AG09309 (cell line): ENCODE results near the gene NTM.

Source experiments
- DNase-seq: peaks from one replicate; pipeline ENCODE4 v3.0.0-alpha.2; 2010; ENCODE audit warnings: low read depth
- H3K4me3 ChIP-seq: 2 replicates; pipeline ENCODE4 v1.5.1; 2011; ENCODE audit warnings: mild to moderate bottlenecking, low read depth, low read length, moderate library complexity; ENCODE audit not compliant: control insufficient read depth
- CTCF ChIP-seq: IDR thresholded peaks from 2 replicates; pipeline ENCODE4 v1.5.1; 2011; ENCODE audit warnings: mild to moderate bottlenecking, low read depth, low read length, inconsistent platforms; ENCODE audit not compliant: insufficient read depth, control insufficient read depth; ENCODE audit errors: missing control alignments

NTM gene

GRCh38 chr11:132147464-132147863 is 777.0 kb downstream of the NTM start:
- no peak for TF ChIP-seq CTCF
- no peak overlapping the region for H3K4me3 ChIP-seq
- DNase-seq: no peak

GRCh38 chr11:132154781-132155180 is 784.4 kb downstream of the NTM start:
- no peak overlapping the region for H3K4me3 ChIP-seq
- TF ChIP-seq CTCF: no peak
- no peak for DNase-seq

- TF ChIP-seq CTCF: peak; percentile 50
- no peak for DNase-seq
- H3K4me3 ChIP-seq: no peak overlapping the region
These were observed 787.7 kb downstream of the NTM start for GRCh38 chr11:132158091-132158490.

GRCh38 chr11:132158696-132159095 is 788.3 kb downstream of the NTM start:
- H3K4me3 ChIP-seq: no peak overlapping the region
- no peak for DNase-seq
- TF ChIP-seq CTCF: no peak

- no peak for TF ChIP-seq CTCF
These were observed 791.1 kb downstream of the NTM start for GRCh38 chr11:132161403-132162078.

GRCh38 chr11:132168344-132168981 is 798.0 kb downstream of the NTM start:
- DNase-seq: no peak
- no peak for TF ChIP-seq CTCF
- no peak overlapping the region for H3K4me3 ChIP-seq

More at GRCh38 chr11:132161403-132162078, 791.1 kb downstream of the NTM start:
- DNase-seq: no peak
- H3K4me3 ChIP-seq: no peak overlapping the region
